NCI-H128 (cell line): ENCODE measurements around the gene VIPR2.

ENCODE experiments used
- DNase-seq: peaks from one replicate; lab custom pipeline; 2025; ENCODE audit not compliant: unreplicated experiment; lab: John Stamatoyannopoulos, UW

The VIPR2 gene

GRCh38 chr7:159028508-159029401 lies 115.9 kb downstream of the VIPR2 start:
- no peak for DNase-seq

DNA sequence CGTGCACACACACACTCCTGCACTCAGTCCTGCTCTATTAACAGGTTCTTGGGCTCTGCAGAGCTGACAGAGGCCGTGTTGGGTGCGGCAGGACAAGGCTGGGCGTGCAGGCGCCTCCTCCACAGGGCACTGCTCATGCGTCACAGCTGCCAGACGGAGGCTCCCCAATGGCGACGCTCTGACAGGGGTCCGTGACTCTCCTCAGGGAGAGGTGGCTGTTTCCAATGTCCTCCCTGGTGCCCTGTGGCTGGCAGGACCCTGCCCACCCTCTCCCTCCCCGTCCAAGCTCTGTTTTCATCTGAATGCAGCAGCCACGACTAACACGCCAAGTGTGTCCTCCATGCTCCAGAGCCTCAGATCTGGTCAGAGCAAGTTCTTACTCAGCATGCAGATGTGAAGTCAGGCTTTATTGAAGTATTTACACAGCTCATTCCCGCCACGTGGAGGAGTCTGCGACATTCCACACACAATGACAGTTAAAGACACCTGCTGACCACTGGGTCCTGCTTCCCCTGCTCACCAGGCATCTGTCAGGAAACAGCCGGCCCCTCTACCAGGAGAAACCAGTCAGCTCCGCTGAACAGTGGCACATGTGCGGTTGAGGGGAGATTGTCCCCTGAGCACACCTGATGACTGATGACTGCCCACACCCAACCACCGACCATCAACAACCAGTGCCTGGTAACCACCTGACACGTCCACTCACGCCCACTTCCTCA lies 116.7 kb downstream of the VIPR2 start:
- DNase-seq, result no peak

- DNase-seq, result no peak
Observed at GRCh38 chr7:159027056-159027788, 117.4 kb downstream of the VIPR2 start.

- DNase-seq, result no peak
Observed at GRCh38 chr7:159026271-159027055, 118.2 kb downstream of the VIPR2 start.

GRCh38 chr7:159025161-159025779 lies 119.4 kb downstream of the VIPR2 start:
- DNase-seq, result no peak

DNA sequence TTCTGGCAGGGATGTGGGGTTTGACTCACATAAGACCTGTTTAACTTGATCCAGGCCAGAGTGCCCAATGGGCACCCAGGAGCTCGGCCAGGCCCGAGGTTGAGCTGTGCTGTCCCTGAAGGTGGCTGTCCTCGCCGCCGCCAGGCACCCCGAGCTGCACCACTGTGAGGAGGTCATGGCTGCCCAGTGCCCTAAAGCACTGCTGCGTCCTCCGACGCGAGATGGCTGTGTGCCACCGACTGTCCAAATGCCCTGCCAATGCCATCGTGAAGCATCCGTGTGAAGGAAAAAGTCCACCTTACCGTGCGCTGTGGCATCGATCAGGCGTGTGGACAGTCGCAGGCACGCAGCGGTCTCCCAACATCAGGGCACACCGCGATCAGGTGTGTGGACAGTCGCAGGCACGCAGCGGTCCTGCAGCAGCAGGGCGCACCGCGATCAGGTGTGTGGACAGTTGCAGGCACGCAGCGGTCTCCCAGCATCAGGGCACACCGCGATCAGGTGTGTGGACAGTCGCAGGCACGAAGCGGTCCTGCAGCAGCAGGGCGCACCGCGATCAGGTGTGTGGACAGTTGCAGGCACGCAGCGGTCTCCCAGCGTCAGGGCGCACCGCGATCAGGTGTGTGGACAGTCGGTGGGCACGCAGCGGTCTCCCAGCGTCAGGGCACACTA lies 120.3 kb downstream of the VIPR2 start:
- DNase-seq, result no peak

GRCh38 chr7:159023746-159024145 lies 120.9 kb downstream of the VIPR2 start:
- DNase-seq, result no peak

DNA sequence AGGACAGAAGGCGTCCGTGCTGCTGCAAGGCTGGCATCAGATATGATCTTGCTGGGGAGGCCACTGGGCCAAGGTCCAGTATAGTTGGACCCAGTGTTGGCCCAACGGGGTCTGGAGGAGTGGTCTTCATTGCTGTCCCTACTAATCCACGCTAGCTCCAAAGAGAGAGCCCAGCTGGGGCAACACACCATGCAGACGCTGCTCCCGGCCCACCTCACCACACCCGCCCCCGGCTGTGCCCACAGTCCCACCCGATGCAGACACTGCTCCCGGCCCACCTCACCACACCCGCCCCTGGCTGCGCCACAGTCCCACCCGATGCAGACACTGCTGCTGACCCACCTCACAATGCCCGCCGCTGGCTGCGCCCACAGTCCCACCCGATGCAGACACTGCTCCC lies 121.5 kb downstream of the VIPR2 start:
- no peak for DNase-seq

DNA sequence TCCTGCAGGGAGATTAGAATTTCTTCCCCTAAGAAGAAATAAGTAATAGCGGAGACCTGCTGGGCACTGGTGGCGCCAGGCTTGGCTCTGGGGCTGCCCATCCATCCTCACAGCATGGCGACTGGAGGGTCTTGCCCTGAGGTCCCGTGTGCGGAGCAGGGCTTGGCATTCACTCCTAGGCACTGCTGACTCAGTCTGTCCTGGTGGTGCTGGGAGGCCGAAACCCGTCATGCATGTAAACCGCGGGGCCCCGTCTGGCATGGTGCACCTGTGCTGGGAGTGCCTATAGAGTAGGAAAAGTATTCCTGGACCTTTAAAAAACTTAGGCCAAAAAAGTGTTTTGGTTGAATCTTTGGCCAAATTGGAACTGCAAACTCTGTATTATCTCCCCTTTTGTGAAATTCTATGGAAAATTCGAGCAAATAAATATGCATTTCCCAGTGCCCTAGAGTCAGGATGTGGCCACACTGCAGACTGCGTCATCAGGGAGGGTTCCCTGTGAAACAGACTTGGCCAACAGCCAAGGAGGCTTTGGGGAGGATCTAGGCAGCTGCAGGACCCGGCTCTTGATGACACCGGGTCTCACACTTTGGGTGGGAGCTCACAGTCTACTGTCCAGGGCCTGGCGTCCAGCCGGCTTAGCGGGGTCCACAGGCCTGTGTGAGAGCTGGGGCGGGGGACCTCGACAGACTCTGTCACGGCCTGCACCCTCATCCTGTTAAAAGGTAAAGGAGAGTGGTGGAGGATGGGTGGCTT lies 122.3 kb downstream of the VIPR2 start:
- DNase-seq, result no peak

GRCh38 chr7:159020987-159021386 lies 123.7 kb downstream of the VIPR2 start:
- no peak for DNase-seq

DNA sequence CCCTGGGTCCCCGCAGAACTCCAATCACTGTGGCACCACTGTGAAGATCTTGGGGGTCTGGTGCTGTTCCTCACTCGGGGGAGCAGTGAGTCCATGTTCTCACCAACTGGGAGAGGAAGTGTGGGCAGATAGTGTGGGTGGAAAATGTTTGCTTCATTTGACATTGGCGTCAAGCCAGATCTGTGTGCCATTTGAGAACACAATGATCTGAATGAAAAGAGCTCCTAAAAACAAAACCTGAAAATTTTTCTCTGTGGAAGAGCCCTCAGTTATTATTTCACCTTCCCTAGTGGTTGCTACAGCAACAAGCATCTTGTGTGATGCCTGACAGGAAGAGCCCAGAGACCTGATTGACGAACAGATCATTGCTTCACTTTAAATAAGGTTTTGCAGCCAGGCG lies 125.6 kb downstream of the VIPR2 start:
- DNase-seq, result no peak

DNA sequence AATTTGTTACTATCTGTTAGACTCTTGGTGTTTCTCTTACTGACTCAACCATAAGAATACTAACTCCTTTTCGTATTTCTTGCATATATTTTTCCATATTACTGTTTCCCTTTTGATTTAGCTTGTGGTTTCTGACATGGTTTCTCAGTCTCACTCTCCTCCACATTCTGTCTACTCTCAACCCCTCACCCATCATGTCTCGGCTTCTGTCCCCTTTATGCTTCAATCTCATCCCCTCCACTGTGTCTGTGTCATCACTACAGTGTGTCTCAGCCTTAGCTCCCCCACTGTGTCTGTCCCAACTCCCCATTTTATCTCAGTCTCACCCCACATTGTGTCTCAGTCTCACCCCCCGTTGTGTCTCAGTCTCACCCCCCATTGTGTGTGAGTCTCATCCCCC lies 126.9 kb downstream of the VIPR2 start:
- DNase-seq, result no peak

GRCh38 chr7:159017210-159017609 lies 127.5 kb downstream of the VIPR2 start:
- no peak for DNase-seq

DNA sequence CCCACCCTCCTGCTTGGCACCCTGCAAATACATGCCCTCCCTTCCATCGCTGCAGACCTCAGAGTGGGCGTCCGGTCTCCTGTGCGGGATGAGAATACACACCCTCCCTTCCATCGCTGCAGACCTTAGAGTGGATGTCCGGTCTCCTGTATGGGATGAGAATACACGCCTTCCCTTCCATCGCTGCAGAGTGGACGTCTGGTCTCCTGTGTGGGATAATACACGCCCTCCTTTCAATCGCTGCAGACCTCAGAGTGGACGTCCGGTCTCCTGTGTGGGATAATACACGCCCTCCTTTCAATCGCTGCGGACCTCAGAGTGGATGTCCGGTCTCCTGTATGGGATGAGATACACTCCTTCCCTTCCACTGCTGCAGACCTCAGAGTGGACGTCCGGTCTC lies 128.1 kb downstream of the VIPR2 start:
- no peak for DNase-seq

GRCh38 chr7:159015454-159016410 lies 128.9 kb downstream of the VIPR2 start:
- no peak for DNase-seq

- DNase-seq, result no peak
Observed at GRCh38 chr7:159015081-159015453, 129.6 kb downstream of the VIPR2 start.

DNA sequence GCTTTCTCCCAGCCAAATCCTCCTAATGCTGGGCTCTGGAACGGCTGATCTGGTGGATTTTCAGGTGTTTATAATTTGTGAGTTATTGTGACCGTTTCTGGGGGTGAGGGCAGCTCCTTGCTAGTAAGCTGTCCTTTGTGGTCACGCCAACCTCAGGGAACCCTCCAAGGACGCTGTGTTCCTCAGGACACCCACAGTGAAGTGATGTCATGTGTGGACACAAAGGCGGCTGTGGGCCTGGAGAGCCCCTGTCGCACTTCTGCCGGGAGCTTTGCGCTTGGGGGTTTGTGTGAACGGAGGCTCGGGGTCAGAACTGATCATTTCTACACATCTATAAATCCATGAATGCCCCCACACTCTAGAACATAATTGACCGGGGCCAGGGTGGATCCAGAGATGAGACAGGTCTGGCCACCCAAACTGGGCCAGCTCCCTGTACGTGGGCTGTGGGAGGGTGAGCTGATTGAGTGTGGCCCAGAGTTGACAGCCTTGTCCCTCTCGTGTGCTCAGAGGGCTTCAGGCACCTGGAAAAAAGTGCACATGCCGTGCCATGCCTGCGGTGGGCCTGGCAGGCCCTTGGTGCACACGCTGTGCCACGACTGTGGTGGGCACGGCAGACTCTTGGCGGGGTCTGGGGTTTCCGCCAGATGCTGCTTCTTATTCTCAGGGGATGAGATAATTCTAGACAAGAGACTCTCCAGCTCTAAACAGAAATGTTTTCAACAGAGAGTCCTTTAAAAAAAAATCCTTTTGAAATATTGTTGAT lies 130.2 kb downstream of the VIPR2 start:
- DNase-seq, result no peak
